Heart right ventricle (tissue), 16 donors: ENCODE measurements around the gene ZNF200. TPM values are rescaled to one million over a fixed set of nuclear protein-coding genes. Genes with fewer than 3 reads are reported as not detected.

Experiments used
- ATAC-seq, 8 donors: fragments of 200-7000 bp; cut with Tn5 transposase; one replicate each; pipeline ENCODE4 v1.9.1; 2020; ENCODE audit warnings: mild to moderate bottlenecking in 8 of 8, moderate library complexity in 8 of 8, moderate number of reproducible peaks in 1 of 8
- DNase-seq, 2 donors: peaks; one replicate each; pipeline ENCODE4 v3.0.0-alpha.2; 2020
- H3K27ac ChIP-seq, 10 donors: fragments of 200-600 bp; sonication (generic) in 2 of 10; one replicate each; pipeline versions ENCODE4 v1.5.0 to v1.8.0; 2020 to 2022; ENCODE audit warnings: mild to moderate bottlenecking in 3 of 10
- H3K27me3 ChIP-seq, 7 donors: fragments of 200-600 bp; one replicate each; pipeline ENCODE4 v1.8.0; 2021 to 2022; ENCODE audit warnings: mild to moderate bottlenecking in 2 of 7
- H3K36me3 ChIP-seq, 9 donors: fragments of 200-600 bp; sonication (generic) in 1 of 9; one replicate each; pipeline versions ENCODE4 v1.5.0 to v1.8.0; 2020 to 2022; ENCODE audit warnings: mild to moderate bottlenecking in 2 of 9
- H3K4me1 ChIP-seq, 9 donors: fragments of 200-600 bp; sonication (generic) in 1 of 9; one replicate each; pipeline versions ENCODE4 v1.5.0 to v1.8.0; 2020 to 2022; ENCODE audit warnings: mild to moderate bottlenecking in 4 of 9
- H3K4me3 ChIP-seq, 10 donors: fragments of 200-600 bp; sonication (generic) in 2 of 10; one replicate each; pipeline versions ENCODE4 v1.5.0 to v1.8.0; 2020 to 2022; ENCODE audit warnings: mild to moderate bottlenecking in 7 of 10, moderate library complexity in 2 of 10
- H3K9me3 ChIP-seq, 11 donors: fragments of 200-600 bp in 10 of 11; sonication (generic) in 2 of 11; one replicate each; pipeline versions ENCODE4 v1.5.0 to v1.8.0; 2013 to 2022; ENCODE audit warnings: mild to moderate bottlenecking in 2 of 11, control low read depth in 1 of 11, moderate library complexity in 1 of 11
- WGBS, 2 donors: extraction: QIAGEN DNeasy Blood & Tissue Kit; methylation state at CpG; one replicate each; pipeline ENCODE4 v1.1.7; 2013; ENCODE audit warnings: inconsistent platforms in 1 of 2; 5-methylcytosine and 5-hydroxymethylcytosine counted together
- intact Hi-C, 10 donors: fragments of 100-400 bp; cut with DNase I; formaldehyde crosslinking; loops; one replicate each; pipeline versions ENCODE4 v1.11.1 to v1.14.2; 2022
- polyA plus RNA-seq, 2 donors: library from polyadenylated mRNA; stranded (reverse); fragments of 200-250 nt; gene quantifications; one replicate each; pipeline ENCODE4 v1.2.3, GENCODE V29; 2013
- total RNA-seq, 10 donors: library from RNA; stranded (reverse); fragmentation: NEBNext Ultra II Directional in 3 of 10; extraction: Animal tissue kit (Norgen Biotek cat#: 25700) in 3 of 10; gene quantifications; one replicate each; pipeline versions ENCODE4 v1.2.1 to v1.2.4, GENCODE V29; 2021 to 2023
- TF ChIP-seq, protein P1 (sequence below), 9 donors: fragments of 200-600 bp; sonication (generic) in 2 of 9; IDR thresholded peaks; one replicate each; pipeline versions ENCODE4 v1.5.0 to v1.8.0; 2021 to 2022; ENCODE audit warnings: antibody characterized with exemption in 9 of 9, mild to moderate bottlenecking in 5 of 9, moderate library complexity in 1 of 9
- donor health status: Arrhythmogenic right ventricular cardiomyopathy.
- donor health status: ischemic (EF 13 %, LVEDD 7.1; RV severe dilation, severe dysfunction).
- donor health status: healthy with polysubstance abuse.
- donor health status: DM: no; HTN: yes; CAD: no.
- donor health status: DM: no; HTN: no; CAD: no.
- donor health status: ischemic (EF 25% LVEDD 6.9; RV normal size, moderate dysfunction).
- donor health status: ischemic (EF 25% LVEDD 5.7; RV mildly dilated, moderate dysfunction).
- donor health status: healthy.
- donor health status: DM: yes; HTN: yes; CAD: no.
- donor health status: Ischemic cardiomyopathy.
- donor health status: ischemic (EF 35%, LVEDD 5.7; RV mildly dilated, moderate dysfunction).
- donor health status: nonischemic (EF 11% LVEDD 7.7; RV severe dilation, severe dysfunction).
- donor health status: DM: yes; HTN: yes; CAD: no.
- donor health status: PGD.
- donor health status: ischemic (EF 29% LVEDD 5.4; RV normal size, mild dysfunction).
- donor health status: nonischemic (EF 23%, LVEDD 6.1; RV moderate dilation, normal function).

ZNF200 gene
- total and polyA plus RNA-seq, 12 donors: 2.9 to 8.9 (median 5.9) TPM

DNA sequence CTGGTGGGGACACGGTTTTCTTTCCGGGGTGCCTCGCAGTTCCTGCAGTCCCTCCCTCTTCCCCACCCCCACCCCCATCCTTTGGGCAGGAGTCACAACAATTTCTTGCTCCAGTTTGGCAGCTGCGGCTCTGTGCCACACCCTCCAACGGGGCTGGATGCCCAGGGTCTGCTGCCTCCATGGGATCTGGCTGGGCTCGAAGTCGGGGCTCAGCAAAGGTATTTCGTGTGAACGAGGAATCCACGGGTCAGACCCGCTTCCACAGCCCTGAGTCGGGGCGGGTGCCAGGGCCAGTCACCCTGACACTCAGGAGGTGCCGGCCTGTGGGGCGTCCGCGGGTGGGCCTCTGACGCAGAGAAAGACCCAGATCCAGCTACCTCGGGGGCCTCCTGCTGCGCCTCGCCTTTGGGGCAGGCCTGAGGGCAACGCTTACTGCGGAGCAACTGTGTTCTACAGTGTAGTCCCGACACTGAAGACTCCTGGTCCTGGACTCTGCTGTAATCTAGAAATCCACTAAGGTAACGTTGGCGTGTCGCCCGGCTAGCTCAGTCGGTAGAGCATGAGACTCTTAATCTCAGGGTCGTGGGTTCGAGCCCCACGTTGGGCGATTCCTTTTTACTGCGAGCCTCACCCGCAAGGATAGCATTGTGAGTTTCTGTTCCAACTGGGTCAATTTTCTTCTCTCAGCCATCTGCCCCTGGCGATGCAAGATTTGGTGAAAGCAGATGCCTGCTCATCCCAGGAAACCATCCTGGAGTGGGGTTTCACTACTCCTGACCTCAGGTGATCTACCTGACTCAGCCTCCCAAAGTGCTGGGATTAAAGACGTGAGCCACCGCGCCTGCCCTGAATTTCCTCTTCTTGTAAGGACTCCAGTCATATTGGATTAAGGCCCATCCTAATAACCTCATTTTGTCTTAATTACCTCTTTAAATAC is 59.5 kb downstream of the ZNF200 start:
- 13 to 15% methylated on average over 39 of the region's 39 CpGs for WGBS, 2 donors
- no peaks in the 10 kb centered on the region for H3K9me3 ChIP-seq
- ATAC-seq (no peak), DNase-seq (no peak)
- no peak overlapping the region for H3K4me3 ChIP-seq
- no peak overlapping the region for H3K27ac ChIP-seq
- intact Hi-C loops: no loop called here
- no peaks in the 10 kb centered on the region for H3K36me3 ChIP-seq
- H3K27me3 ChIP-seq: peaks cover 44 to 100% (median 100%) of the 10 kb centered on the region in 7 donors
- TF ChIP-seq, protein P1, sequence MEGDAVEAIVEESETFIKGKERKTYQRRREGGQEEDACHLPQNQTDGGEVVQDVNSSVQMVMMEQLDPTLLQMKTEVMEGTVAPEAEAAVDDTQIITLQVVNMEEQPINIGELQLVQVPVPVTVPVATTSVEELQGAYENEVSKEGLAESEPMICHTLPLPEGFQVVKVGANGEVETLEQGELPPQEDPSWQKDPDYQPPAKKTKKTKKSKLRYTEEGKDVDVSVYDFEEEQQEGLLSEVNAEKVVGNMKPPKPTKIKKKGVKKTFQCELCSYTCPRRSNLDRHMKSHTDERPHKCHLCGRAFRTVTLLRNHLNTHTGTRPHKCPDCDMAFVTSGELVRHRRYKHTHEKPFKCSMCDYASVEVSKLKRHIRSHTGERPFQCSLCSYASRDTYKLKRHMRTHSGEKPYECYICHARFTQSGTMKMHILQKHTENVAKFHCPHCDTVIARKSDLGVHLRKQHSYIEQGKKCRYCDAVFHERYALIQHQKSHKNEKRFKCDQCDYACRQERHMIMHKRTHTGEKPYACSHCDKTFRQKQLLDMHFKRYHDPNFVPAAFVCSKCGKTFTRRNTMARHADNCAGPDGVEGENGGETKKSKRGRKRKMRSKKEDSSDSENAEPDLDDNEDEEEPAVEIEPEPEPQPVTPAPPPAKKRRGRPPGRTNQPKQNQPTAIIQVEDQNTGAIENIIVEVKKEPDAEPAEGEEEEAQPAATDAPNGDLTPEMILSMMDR (IDR thresholded peaks at IDR 0.05): no peak
- peaks cover 0 to 40% (median 13%) of the 10 kb centered on the region in 9 donors for H3K4me1 ChIP-seq

- 19 to 27% methylated on average over 24 to 28 of the region's 28 CpGs for WGBS, 2 donors
- peaks cover 0 to 43% (median 19%) of the 10 kb centered on the region in 9 donors for H3K4me1 ChIP-seq
- H3K36me3 ChIP-seq: no peaks in the 10 kb centered on the region
- H3K9me3 ChIP-seq: no peaks in the 10 kb centered on the region
- intact Hi-C loops: no loop called here
- TF ChIP-seq, protein P1 (IDR thresholded peaks at IDR 0.05): no peak
- peaks cover 40 to 100% (median 100%) of the 10 kb centered on the region in 7 donors for H3K27me3 ChIP-seq
- DNase-seq: no peak
- H3K4me3 ChIP-seq: no peak overlapping the region
- no peak overlapping the region for H3K27ac ChIP-seq
- no peak for ATAC-seq
These were observed 60.3 kb downstream of the ZNF200 start for GRCh38 chr16:3174618-3175148.

GRCh38 chr16:3173892-3174617 is 60.9 kb downstream of the ZNF200 start:
- no peak for DNase-seq
- no peak overlapping the region for H3K4me3 ChIP-seq
- no peak for ATAC-seq
- TF ChIP-seq, protein P1 (IDR thresholded peaks at IDR 0.05): peak in 1 of 9 donors; percentile 13
- peaks cover 0 to 43% (median 19%) of the 10 kb centered on the region in 9 donors for H3K4me1 ChIP-seq
- no peak overlapping the region for H3K27ac ChIP-seq
- peaks cover 44 to 100% (median 100%) of the 10 kb centered on the region in 7 donors for H3K27me3 ChIP-seq
- intact Hi-C loops: no loop called here
- 4 to 6% methylated on average over 24 of the region's 24 CpGs for WGBS, 2 donors
- H3K36me3 ChIP-seq: no peaks in the 10 kb centered on the region
- no peaks in the 10 kb centered on the region for H3K9me3 ChIP-seq

Other genes with a start within 250 kb of the ZNF200 start
- 1 to 10 TPM in 3 of 10 donors, under 1 TPM in 7; 0.19 to 1.5 (median 0.79) TPM for gene CLDN9, start 222.2 kb downstream of the ZNF200 start, total RNA-seq
- 1 to 10 TPM; 1.0 to 3.2 TPM for gene CLDN9, start 222.2 kb downstream of the ZNF200 start, polyA plus RNA-seq
- under 1 TPM in 1 of 10 donors, not detected in 9; 0.28 TPM for gene CLDN6, start 217.0 kb downstream of the ZNF200 start, total RNA-seq
- gene CLDN6, start 217.0 kb downstream of the ZNF200 start, polyA plus RNA-seq: under 1 TPM in 1 of 2 donors, not detected in 1; 0.03 TPM
- gene TNFRSF12A, start 214.8 kb downstream of the ZNF200 start, total RNA-seq: 100 to 1,000 TPM in 4 of 10 donors, 10 to 100 TPM in 6; 28.0 to 319 (median 92.3) TPM
- 100 to 1,000 TPM; 215 to 740 TPM for gene TNFRSF12A, start 214.8 kb downstream of the ZNF200 start, polyA plus RNA-seq
- 10 to 100 TPM; 41.8 to 62.8 (median 55.8) TPM for gene HCFC1R1, start 211.2 kb downstream of the ZNF200 start, total RNA-seq
- gene HCFC1R1, start 211.2 kb downstream of the ZNF200 start, polyA plus RNA-seq: 100 to 1,000 TPM in 1 of 2 donors, 10 to 100 TPM in 1; 71.8 to 370 TPM
- gene THOC6, start 211.1 kb downstream of the ZNF200 start, total RNA-seq: 10 to 100 TPM in 7 of 10 donors, 1 to 10 TPM in 3; 7.0 to 12.5 (median 10.4) TPM
- 10 to 100 TPM; 22.5 to 40.3 TPM for gene THOC6, start 211.1 kb downstream of the ZNF200 start, polyA plus RNA-seq
- gene BICDL2, start 198.2 kb downstream of the ZNF200 start, total RNA-seq: not detected
- under 1 TPM in 1 of 2 donors, not detected in 1; 0.04 TPM for gene BICDL2, start 198.2 kb downstream of the ZNF200 start, polyA plus RNA-seq
- gene MMP25, start 188.6 kb downstream of the ZNF200 start, total RNA-seq: 1 to 10 TPM in 5 of 10 donors, under 1 TPM in 5; 0.26 to 3.9 (median 1.2) TPM
- gene MMP25, start 188.6 kb downstream of the ZNF200 start, polyA plus RNA-seq: under 1 TPM; 0.30 to 0.95 TPM
- gene IL32, start 169.5 kb downstream of the ZNF200 start, total RNA-seq: 100 to 1,000 TPM in 1 of 10 donors, 10 to 100 TPM in 9; 23.4 to 204 (median 45.4) TPM
- gene IL32, start 169.5 kb downstream of the ZNF200 start, polyA plus RNA-seq: 100 to 1,000 TPM in 1 of 2 donors, 10 to 100 TPM in 1; 80.6 to 116 TPM
- not detected for gene ZSCAN10, start 135.9 kb downstream of the ZNF200 start, total RNA-seq
- gene ZSCAN10, start 135.9 kb downstream of the ZNF200 start, polyA plus RNA-seq: under 1 TPM; 0.01 to 0.07 TPM
- gene ZNF205, start 122.6 kb downstream of the ZNF200 start, total RNA-seq: 1 to 10 TPM; 5.8 to 9.0 (median 7.6) TPM
- gene ZNF205, start 122.6 kb downstream of the ZNF200 start, polyA plus RNA-seq: 10 to 100 TPM; 13.8 to 26.9 TPM
- 1 to 10 TPM; 5.9 to 9.2 (median 7.7) TPM for gene ZNF213, start 100.1 kb downstream of the ZNF200 start, total RNA-seq
- gene ZNF213, start 100.1 kb downstream of the ZNF200 start, polyA plus RNA-seq: 10 to 100 TPM in 1 of 2 donors, 1 to 10 TPM in 1; 6.9 to 10.1 TPM
- gene OR1F1, start 47.0 kb downstream of the ZNF200 start, total RNA-seq: not detected
- not detected for gene OR1F1, start 47.0 kb downstream of the ZNF200 start, polyA plus RNA-seq
- gene MEFV, start 21.5 kb upstream of the ZNF200 start, total RNA-seq: 1 to 10 TPM in 2 of 10 donors, under 1 TPM in 8; 0.11 to 3.1 (median 0.53) TPM
- under 1 TPM; 0.19 to 0.37 TPM for gene MEFV, start 21.5 kb upstream of the ZNF200 start, polyA plus RNA-seq
- 10 to 100 TPM in 3 of 10 donors, 1 to 10 TPM in 7; 7.2 to 13.2 (median 9.2) TPM for gene ZNF263, start 48.3 kb upstream of the ZNF200 start, total RNA-seq
- 10 to 100 TPM in 1 of 2 donors, 1 to 10 TPM in 1; 8.9 to 10.8 TPM for gene ZNF263, start 48.3 kb upstream of the ZNF200 start, polyA plus RNA-seq
- gene TIGD7, start 70.3 kb upstream of the ZNF200 start, total RNA-seq: 10 to 100 TPM in 1 of 10 donors, 1 to 10 TPM in 9; 6.5 to 11.2 (median 8.7) TPM
- 1 to 10 TPM; 4.7 to 6.7 TPM for gene TIGD7, start 70.3 kb upstream of the ZNF200 start, polyA plus RNA-seq
- 10 to 100 TPM; 15.2 to 25.5 (median 21.6) TPM for gene ZNF75A, start 70.3 kb upstream of the ZNF200 start, total RNA-seq
- 10 to 100 TPM in 1 of 2 donors, 1 to 10 TPM in 1; 9.1 to 33.9 TPM for gene ZNF75A, start 70.3 kb upstream of the ZNF200 start, polyA plus RNA-seq
- under 1 TPM in 2 of 10 donors, not detected in 8; 0.15 to 0.22 TPM for gene OR2C1, start 120.7 kb upstream of the ZNF200 start, total RNA-seq
- under 1 TPM in 1 of 2 donors, not detected in 1; 0.01 TPM for gene OR2C1, start 120.7 kb upstream of the ZNF200 start, polyA plus RNA-seq
- 1 to 10 TPM; 5.0 to 9.0 (median 6.9) TPM for gene ZSCAN32, start 165.8 kb upstream of the ZNF200 start, total RNA-seq
- 1 to 10 TPM; 6.1 to 7.0 TPM for gene ZSCAN32, start 165.8 kb upstream of the ZNF200 start, polyA plus RNA-seq
- 10 to 100 TPM in 4 of 10 donors, 1 to 10 TPM in 6; 7.0 to 14.4 (median 9.9) TPM for gene ZNF174, start 166.1 kb upstream of the ZNF200 start, total RNA-seq
- 1 to 10 TPM; 6.5 to 6.7 TPM for gene ZNF174, start 166.1 kb upstream of the ZNF200 start, polyA plus RNA-seq
- gene ZNF597, start 208.3 kb upstream of the ZNF200 start, total RNA-seq: 1 to 10 TPM; 1.1 to 2.4 (median 1.8) TPM
- under 1 TPM; 0.73 to 0.86 TPM for gene ZNF597, start 208.3 kb upstream of the ZNF200 start, polyA plus RNA-seq
- 10 to 100 TPM; 32.1 to 57.5 (median 37.7) TPM for gene NAA60, start 208.5 kb upstream of the ZNF200 start, total RNA-seq
- 10 to 100 TPM; 33.5 to 41.6 TPM for gene NAA60, start 208.5 kb upstream of the ZNF200 start, polyA plus RNA-seq